ENCODE results near the gene ENPP6.
"Not testable (repeated sequence)": the region's sequence is repeated elsewhere in the genome, so short reads cannot be mapped to it uniquely, and the experiment has no call there.

ENPP6 gene

GRCh38 chr4:184214931-184215330, 2.7 kb downstream of the ENPP6 start:
- TF ChIP-seq CTCF (IDR thresholded peaks at IDR 0.05; ENCODE audit: low read depth, low read length): no peak
- no peak overlapping the region for H3K4me3 ChIP-seq (ENCODE audit: low read depth, low read length)

DNA sequence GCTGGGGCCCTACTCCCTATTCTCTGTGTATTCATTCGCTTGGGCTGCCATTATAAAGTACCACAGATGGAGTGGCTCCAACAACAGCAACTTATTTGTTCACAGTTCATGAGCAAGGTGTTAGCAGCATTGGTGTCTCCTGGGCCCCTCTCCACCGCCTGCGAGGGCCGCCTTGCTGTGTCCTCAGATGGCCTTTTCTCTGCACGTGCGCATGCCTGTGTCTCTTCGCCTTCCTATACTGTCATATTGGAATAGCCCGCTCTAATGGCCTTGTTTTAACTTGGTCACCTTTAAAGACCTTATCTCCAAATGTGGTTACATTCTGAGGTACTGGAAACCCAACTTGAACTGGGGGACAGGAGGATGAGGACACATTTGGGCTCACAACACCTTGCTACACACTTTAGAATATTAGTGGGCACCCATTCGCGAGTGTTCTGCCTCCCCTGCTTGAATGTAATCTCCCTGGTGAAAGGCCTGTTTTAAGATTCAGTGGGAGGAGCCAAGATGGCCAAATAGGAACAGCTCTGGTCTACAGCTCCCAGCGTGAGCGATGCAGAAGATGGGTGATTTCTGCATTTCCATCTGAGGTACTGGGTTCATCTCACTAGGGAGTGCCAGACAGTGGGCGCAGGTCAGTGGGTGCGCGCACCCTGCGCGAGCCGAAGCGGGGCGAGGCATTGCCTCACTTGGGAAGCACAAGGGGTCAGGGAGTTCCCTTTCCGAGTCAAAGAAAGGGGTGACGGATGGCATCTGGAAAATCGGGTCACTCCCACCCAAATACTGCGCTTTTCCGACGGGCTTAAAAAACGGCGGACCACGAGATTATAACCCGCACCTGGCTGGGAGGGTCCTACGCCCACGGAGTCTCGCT, 9.7 kb downstream of the ENPP6 start:
- H3K4me3 ChIP-seq (ENCODE audit: low read depth, low read length): not testable (repeated sequence)

GRCh38 chr4:184205243-184205642, 12.4 kb downstream of the ENPP6 start:
- TF ChIP-seq CTCF (IDR thresholded peaks at IDR 0.05; ENCODE audit: low read depth, low read length): no peak
- H3K4me3 ChIP-seq (ENCODE audit: low read depth, low read length): no peak overlapping the region

DNA sequence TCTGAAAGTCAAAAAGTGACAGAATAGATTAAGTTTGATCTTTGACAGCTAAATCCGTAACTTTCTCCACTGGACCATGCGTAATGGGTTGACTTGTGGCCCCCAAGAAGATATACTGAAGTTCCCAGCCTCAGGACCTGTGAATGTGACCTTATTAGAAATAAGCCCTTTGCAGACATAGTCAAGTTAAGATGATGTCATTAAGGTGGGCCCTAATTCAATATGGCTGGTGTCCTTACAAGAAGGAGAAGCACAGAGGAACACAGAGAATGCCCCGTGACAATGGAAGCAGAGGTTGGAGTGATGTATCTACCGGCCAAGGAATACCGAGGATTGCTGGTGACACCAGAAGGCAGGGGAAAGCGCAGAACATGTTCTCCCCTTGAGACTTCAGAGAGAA, 14.4 kb downstream of the ENPP6 start:
- no peak overlapping the region for H3K4me3 ChIP-seq (ENCODE audit: low read depth, low read length)
- no peak for TF ChIP-seq CTCF (IDR thresholded peaks at IDR 0.05; ENCODE audit: low read depth, low read length)

DNA sequence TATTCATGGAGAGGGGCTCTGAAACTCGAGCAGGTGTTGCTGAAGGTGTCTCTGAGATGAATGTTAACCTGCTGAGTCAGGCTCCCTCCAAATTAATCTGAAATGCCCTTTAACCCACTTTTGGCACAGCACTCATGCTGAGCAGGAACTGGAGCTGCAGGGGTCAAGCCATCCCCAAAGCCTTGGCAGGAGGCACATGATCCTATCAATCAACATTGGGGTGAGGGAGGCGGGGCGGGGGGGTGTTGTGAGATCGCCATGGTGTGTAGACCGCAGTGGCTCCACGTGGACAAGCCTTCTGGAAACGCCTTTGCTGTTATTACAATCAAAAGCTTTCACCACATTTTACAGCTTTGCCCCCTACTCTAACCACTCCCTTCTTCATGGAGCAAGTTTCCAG, 16.5 kb downstream of the ENPP6 start:
- TF ChIP-seq CTCF (IDR thresholded peaks at IDR 0.05; ENCODE audit: low read depth, low read length): no peak
- no peak overlapping the region for H3K4me3 ChIP-seq (ENCODE audit: low read depth, low read length)

DNA sequence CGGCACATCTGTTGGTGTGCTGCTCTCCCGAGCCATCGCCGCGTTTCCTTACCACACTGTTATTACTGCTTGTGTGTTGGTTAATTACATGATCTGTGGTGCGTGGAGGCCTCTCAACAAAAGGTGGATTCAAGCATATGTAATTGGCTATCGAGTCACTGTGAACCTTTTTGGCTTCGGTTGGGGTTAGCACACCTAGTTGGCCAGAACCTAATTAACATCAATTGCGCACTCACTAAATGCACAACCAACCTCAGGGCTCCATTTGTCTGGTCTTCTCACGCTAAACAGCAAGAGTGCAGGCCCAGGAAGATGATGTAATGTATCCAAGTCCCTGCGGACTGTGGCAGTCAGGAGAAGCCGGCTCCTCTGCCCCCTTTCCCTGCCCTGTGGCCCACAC, 17.4 kb downstream of the ENPP6 start:
- H3K4me3 ChIP-seq (ENCODE audit: low read depth, low read length): no peak overlapping the region
- TF ChIP-seq CTCF (IDR thresholded peaks at IDR 0.05; ENCODE audit: low read depth, low read length): no peak

- TF ChIP-seq CTCF (IDR thresholded peaks at IDR 0.05; ENCODE audit: low read depth, low read length): no peak
- no peak overlapping the region for H3K4me3 ChIP-seq (ENCODE audit: low read depth, low read length)
Measured at GRCh38 chr4:184199780-184200179, 17.9 kb downstream of the ENPP6 start.

DNA sequence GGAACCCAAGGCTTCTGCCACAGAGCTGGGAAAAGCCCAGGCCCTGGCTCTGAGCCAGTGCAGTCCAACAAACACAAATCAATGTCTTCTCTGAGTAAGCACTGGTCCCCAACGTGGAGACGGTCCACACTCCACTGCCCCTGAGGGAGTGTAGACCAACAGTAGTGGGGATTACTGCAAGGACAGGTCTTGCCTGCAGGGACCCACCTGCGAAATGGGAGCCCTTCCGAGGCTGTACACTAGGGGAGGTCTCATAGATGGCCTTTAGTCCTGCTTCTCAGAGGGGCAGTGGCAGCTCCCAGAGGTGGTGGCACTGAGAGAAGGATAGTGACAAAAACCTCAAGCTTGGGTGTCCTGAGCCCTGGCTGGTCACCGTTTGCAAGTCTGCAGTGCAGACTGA, 19.5 kb downstream of the ENPP6 start:
- H3K4me3 ChIP-seq (ENCODE audit: low read depth, low read length): no peak overlapping the region
- no peak for TF ChIP-seq CTCF (IDR thresholded peaks at IDR 0.05; ENCODE audit: low read depth, low read length)
